IMR-90 (cell line): ENCODE data around the gene SLC25A25. TPM values are rescaled to one million over a fixed set of nuclear protein-coding genes. Genes with fewer than 3 reads are reported as not detected.

Experiments
- ATAC-seq: fragments of 200-7000 bp; cut with Tn5 transposase; 2 replicates; pipeline ENCODE4 v1.9.1; 2020; ENCODE audit warnings: low read depth, mild to moderate bottlenecking, moderate library complexity
- BruUV-seq: library from RNA; stranded (reverse); fragments of 400-500 nt; replicated peaks from 2 replicates; lab custom pipeline; 2021; lab: Mats Ljungman, UMichigan
- CTCF ChIA-PET: fragments of 300-600 bp; formaldehyde crosslinking; extraction: SDS; loops from one replicate; lab custom pipeline; 2021; ENCODE audit warnings: antibody characterized with exemption; lab: Yijun Ruan, JAX
- POLR2A ChIA-PET: fragments of 300-600 bp; sonication (Branson Sonifier 250); formaldehyde crosslinking; loops from one replicate; lab custom pipeline; 2022; ENCODE audit warnings: antibody characterized with exemption; ENCODE audit not compliant: unreplicated experiment; lab: Charles Lee
- DNase-seq: peaks from one replicate; pipeline ENCODE4 v3.0.0; 2013
- H2AFZ ChIP-seq: replicated peaks from 2 replicates; pipeline ENCODE3; 2013; ENCODE audit warnings: low read length, mild to moderate bottlenecking; ENCODE audit not compliant: poor library complexity
- H2AK5ac ChIP-seq: 2 replicates; pipeline ENCODE4 v1.6.1; 2013; ENCODE audit warnings: low read depth, low read length, inconsistent platforms
- H2AK9ac ChIP-seq: replicated peaks from 2 replicates; pipeline ENCODE3; 2013; ENCODE audit warnings: mild to moderate bottlenecking, low read depth, low read length, moderate library complexity; ENCODE audit not compliant: poor library complexity
- H2BK120ac ChIP-seq: 2 replicates; pipeline ENCODE4 v1.6.1; 2013; ENCODE audit warnings: low read depth, low read length, inconsistent platforms
- H2BK15ac ChIP-seq: 3 replicates; pipeline ENCODE4 v1.6.1; 2013; ENCODE audit warnings: low read depth, low read length, inconsistent platforms
- H2BK20ac ChIP-seq: 2 replicates; pipeline ENCODE4 v1.6.1; 2013; ENCODE audit warnings: low read depth, mild to moderate bottlenecking, inconsistent platforms, low read length, moderate library complexity
- H2BK5ac ChIP-seq: 2 replicates; pipeline ENCODE4 v1.6.1; 2013; ENCODE audit warnings: mild to moderate bottlenecking, low read depth, low read length, inconsistent platforms; ENCODE audit not compliant: poor library complexity, severe bottlenecking
- H3K14ac ChIP-seq: replicated peaks from 2 replicates; pipeline ENCODE4 v1.6.1; 2013; ENCODE audit warnings: low read depth, low read length, inconsistent platforms
- H3K18ac ChIP-seq: 2 replicates; pipeline ENCODE4 v1.6.1; 2013; ENCODE audit warnings: low read depth, low read length, control low read depth
- H3K23ac ChIP-seq: 2 replicates; pipeline ENCODE4 v1.6.1; 2013; ENCODE audit warnings: low read depth, low read length, inconsistent platforms
- H3K27ac ChIP-seq: 2 replicates; pipeline ENCODE4 v1.5.1; 2013; ENCODE audit warnings: mild to moderate bottlenecking, control low read depth, low read length; ENCODE audit not compliant: insufficient read depth
- H3K27me3 ChIP-seq: 2 replicates; pipeline ENCODE4 v1.6.1; 2013; ENCODE audit warnings: low read length; ENCODE audit not compliant: control insufficient read depth, insufficient read depth
- H3K36me3 ChIP-seq: 2 replicates; pipeline ENCODE4 v1.6.1; 2013; ENCODE audit warnings: low read length, mixed read lengths; ENCODE audit not compliant: control insufficient read depth, insufficient read depth
- H3K4ac ChIP-seq: 2 replicates; pipeline ENCODE4 v1.6.1; 2013; ENCODE audit warnings: low read depth, low read length, inconsistent platforms
- H3K4me1 ChIP-seq: 2 replicates; pipeline ENCODE4 v1.6.1; 2013; ENCODE audit warnings: low read length, mixed read lengths; ENCODE audit not compliant: control insufficient read depth, insufficient read depth
- H3K4me2 ChIP-seq: 2 replicates; pipeline ENCODE4 v1.6.1; 2013; ENCODE audit warnings: low read depth, mild to moderate bottlenecking, control low read depth, low read length, moderate library complexity
- H3K4me3 ChIP-seq: 2 replicates; pipeline ENCODE4 v1.5.1; 2013; ENCODE audit warnings: low read depth, mild to moderate bottlenecking, control low read depth, low read length, moderate library complexity; ENCODE audit not compliant: insufficient read depth
- H3K56ac ChIP-seq: 2 replicates; pipeline ENCODE4 v1.6.1; 2013; ENCODE audit warnings: low read length, inconsistent platforms; ENCODE audit not compliant: insufficient read depth; ENCODE audit errors: extremely low read depth
- H3K79me1 ChIP-seq, 2 experiments: 2 replicates each; pipeline ENCODE4 v1.6.1; 2013; ENCODE audit warnings: low read length in 2 of 2, inconsistent platforms in 1 of 2, low read depth in 1 of 2
- H3K9ac ChIP-seq: 2 replicates; pipeline ENCODE4 v1.6.1; 2013; ENCODE audit warnings: low read depth, low read length, control low read depth
- H3K9me1 ChIP-seq: 2 replicates; pipeline ENCODE4 v1.6.1; 2013; ENCODE audit warnings: low read length, inconsistent platforms; ENCODE audit not compliant: insufficient read depth
- H3K9me3 ChIP-seq: 2 replicates; pipeline ENCODE4 v1.6.1; 2013; ENCODE audit warnings: low read length; ENCODE audit not compliant: control insufficient read depth, insufficient read depth
- H4K20me1 ChIP-seq: 2 replicates; pipeline ENCODE4 v1.6.1; 2013; ENCODE audit warnings: low read length, inconsistent platforms; ENCODE audit not compliant: insufficient read depth
- H4K5ac ChIP-seq: 2 replicates; pipeline ENCODE4 v1.6.1; 2013; ENCODE audit warnings: mild to moderate bottlenecking, low read depth, low read length, control low read depth
- H4K8ac ChIP-seq, 2 experiments: 2 replicates each; pipeline ENCODE4 v1.6.1; 2013; ENCODE audit warnings: low read depth in 2 of 2, low read length in 2 of 2, control low read depth in 1 of 2, inconsistent platforms in 1 of 2
- H4K91ac ChIP-seq: 2 replicates; pipeline ENCODE4 v1.6.1; 2013; ENCODE audit warnings: low read depth, low read length, inconsistent platforms; ENCODE audit not compliant: insufficient read depth
- MAFK ChIP-seq: IDR thresholded peaks from 2 replicates; pipeline ENCODE4 v1.6.1; 2012; ENCODE audit warnings: low read depth, low read length, improper control_type of control experiment
- MAZ ChIP-seq: IDR thresholded peaks from 2 replicates; pipeline ENCODE4 v1.6.1; 2012; ENCODE audit warnings: low read depth, mild to moderate bottlenecking, low read length, improper control_type of control experiment, moderate library complexity, borderline replicate concordance
- MXI1 ChIP-seq: IDR thresholded peaks from 2 replicates; pipeline ENCODE4 v1.6.1; 2012; ENCODE audit warnings: low read depth, mild to moderate bottlenecking, low read length, moderate library complexity, borderline replicate concordance
- RAD21 ChIP-seq: IDR thresholded peaks from 2 replicates; pipeline ENCODE4 v1.6.1; 2012; ENCODE audit warnings: low read length, improper control_type of control experiment
- RCOR1 ChIP-seq: IDR thresholded peaks from 2 replicates; pipeline ENCODE4 v1.6.1; 2012; ENCODE audit warnings: mild to moderate bottlenecking, low read length, improper control_type of control experiment; ENCODE audit not compliant: insufficient replicate concordance
- RFX5 ChIP-seq: IDR thresholded peaks from 2 replicates; pipeline ENCODE4 v1.8.0; 2012; ENCODE audit warnings: low read depth, mild to moderate bottlenecking, low read length, moderate library complexity
- SMC3 ChIP-seq: fragments of 150-350 bp; IDR thresholded peaks from 2 replicates; pipeline ENCODE4 v1.6.1; 2016; ENCODE audit warnings: low read depth, mild to moderate bottlenecking, antibody characterized with exemption, low read length, moderate library complexity
- WGBS, 2 experiments: methylation state at CpG; one replicate each; pipeline versions ENCODE4 v1.1.5 to v1.1.7; 2013; ENCODE audit warnings: missing lambda C conversion rate in 2 of 2; ENCODE audit not compliant: insufficient read length in 1 of 2; ENCODE audit errors: extremely low coverage in 2 of 2; 5-methylcytosine and 5-hydroxymethylcytosine counted together
- dilution Hi-C: fragments of 300-500 bp; cut with HindIII; formaldehyde crosslinking; loops from one replicate; pipeline ENCODE4 v1.14.3; 2018; ENCODE audit warnings: low sequenced_read_pairs; ENCODE audit not compliant: unreplicated experiment
- in situ Hi-C: fragments of 300-500 bp; cut with MboI; formaldehyde crosslinking; loops from 3 replicates; pipeline ENCODE4 v1.14.3; 2019; ENCODE audit warnings: low sequenced_read_pairs, inconsistent platforms, mixed read lengths
- intact Hi-C: fragments of 100-400 bp; cut with micrococcal nuclease; formaldehyde crosslinking; loops from 2 replicates; pipeline ENCODE4 v1.10.0; 2022
- polyA plus RNA-seq, 3 experiments: library from polyadenylated mRNA; depleted of rRNA; stranded (reverse); fragments of >200 nt; gene quantifications; 2 replicates each; pipeline ENCODE4 v1.2.3, GENCODE V29; 2012; ENCODE audit warnings: low replicate concordance in 1 of 3
- total RNA-seq: library from RNA; depleted of rRNA; stranded (reverse); fragments of >200 nt; gene quantifications from 2 replicates; pipeline ENCODE4 v1.2.3, GENCODE V29; 2012
- TF ChIP-seq, protein P1 (sequence below): conservative IDR thresholded peaks from 2 replicates; pipeline ENCODE4 v1.5.1; 2012; ENCODE audit warnings: mild to moderate bottlenecking, low read depth, low read length, improper control_type of control experiment
- TF ChIP-seq, protein P2 (sequence below): fragments of 150-350 bp; IDR thresholded peaks from 2 replicates; pipeline ENCODE4 v1.6.1; 2017; ENCODE audit warnings: mild to moderate bottlenecking, antibody characterized with exemption, low read length, low read depth

The SLC25A25 gene
- total and polyA plus RNA-seq, 2 of the 4 experiments (the other 2 are of a cell fraction) = 14.0 to 17.9 TPM

GRCh38 chr9:128034821-128035652, 33.0 kb upstream of the SLC25A25 start:
- H3K79me1 ChIP-seq = no peaks in the 10 kb centered on the region
- H2BK5ac ChIP-seq = no peak overlapping the region
- no peak overlapping the region for H3K4me2 ChIP-seq
- dilution Hi-C loops (no loop called here), intact Hi-C loops (loop anchor here (1.0 to 5.0 kb wide), 2 partner anchors 33 to 93 kb away; no protein-coding TSS in a partner anchor), in situ Hi-C loops (loop anchor here (5.0 kb wide), 1 partner anchor 78 kb away; no protein-coding TSS in a partner anchor)
- no peak overlapping the region for H2BK15ac ChIP-seq
- ATAC-seq (peak; percentile 94), DNase-seq (peak; percentile 71)
- ChIA-PET CTCF (interaction anchor here (1.0 to 3.3 kb wide), 5 partner anchors 57 to 92 kb away, joined by 3 to 15 read pairs (median 3); no protein-coding TSS in a partner anchor), POLR2A (no interaction called here)
- TF ChIP-seq, protein P1, sequence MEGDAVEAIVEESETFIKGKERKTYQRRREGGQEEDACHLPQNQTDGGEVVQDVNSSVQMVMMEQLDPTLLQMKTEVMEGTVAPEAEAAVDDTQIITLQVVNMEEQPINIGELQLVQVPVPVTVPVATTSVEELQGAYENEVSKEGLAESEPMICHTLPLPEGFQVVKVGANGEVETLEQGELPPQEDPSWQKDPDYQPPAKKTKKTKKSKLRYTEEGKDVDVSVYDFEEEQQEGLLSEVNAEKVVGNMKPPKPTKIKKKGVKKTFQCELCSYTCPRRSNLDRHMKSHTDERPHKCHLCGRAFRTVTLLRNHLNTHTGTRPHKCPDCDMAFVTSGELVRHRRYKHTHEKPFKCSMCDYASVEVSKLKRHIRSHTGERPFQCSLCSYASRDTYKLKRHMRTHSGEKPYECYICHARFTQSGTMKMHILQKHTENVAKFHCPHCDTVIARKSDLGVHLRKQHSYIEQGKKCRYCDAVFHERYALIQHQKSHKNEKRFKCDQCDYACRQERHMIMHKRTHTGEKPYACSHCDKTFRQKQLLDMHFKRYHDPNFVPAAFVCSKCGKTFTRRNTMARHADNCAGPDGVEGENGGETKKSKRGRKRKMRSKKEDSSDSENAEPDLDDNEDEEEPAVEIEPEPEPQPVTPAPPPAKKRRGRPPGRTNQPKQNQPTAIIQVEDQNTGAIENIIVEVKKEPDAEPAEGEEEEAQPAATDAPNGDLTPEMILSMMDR = peak; percentile 86
- TF ChIP-seq MAZ (peak; percentile 37; the same call in 1 of the 2 replicates), RFX5 (no peak), RAD21 (peak; percentile 92), RCOR1 (no peak), MXI1 (0 out of 2 replicates have a peak, but pooled peaks have one; percentile 45), SMC3 (peak; percentile 86), MAFK (peak; percentile 76)
- TF ChIP-seq, protein P2, sequence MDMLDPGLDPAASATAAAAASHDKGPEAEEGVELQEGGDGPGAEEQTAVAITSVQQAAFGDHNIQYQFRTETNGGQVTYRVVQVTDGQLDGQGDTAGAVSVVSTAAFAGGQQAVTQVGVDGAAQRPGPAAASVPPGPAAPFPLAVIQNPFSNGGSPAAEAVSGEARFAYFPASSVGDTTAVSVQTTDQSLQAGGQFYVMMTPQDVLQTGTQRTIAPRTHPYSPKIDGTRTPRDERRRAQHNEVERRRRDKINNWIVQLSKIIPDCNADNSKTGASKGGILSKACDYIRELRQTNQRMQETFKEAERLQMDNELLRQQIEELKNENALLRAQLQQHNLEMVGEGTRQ = 0 out of 2 replicates have a peak, but pooled peaks have one; percentile 23
- H4K20me1 ChIP-seq = no peaks in the 10 kb centered on the region
- no peak overlapping the region for H2BK120ac ChIP-seq
- WGBS, 2 experiments = no CpG with 5 or more reads among the region's 8 CpGs
- H3K27ac ChIP-seq = no peak overlapping the region
- peak overlapping the region; percentile 6 for H2AK9ac ChIP-seq
- H3K56ac ChIP-seq = no peak overlapping the region
- H3K36me3 ChIP-seq = no peaks in the 10 kb centered on the region
- H3K4me3 ChIP-seq = no peak overlapping the region
- H3K23ac ChIP-seq = no peak overlapping the region
- no peak overlapping the region for H3K14ac ChIP-seq
- H2BK20ac ChIP-seq = no peak overlapping the region
- no peak overlapping the region for H4K5ac ChIP-seq
- no peak overlapping the region for H3K18ac ChIP-seq
- no peak overlapping the region for H4K8ac ChIP-seq
- no TSS peak for BruUV-seq
- H2AFZ ChIP-seq = peak overlapping the region; percentile 67
- H3K4me1 ChIP-seq = no peaks in the 10 kb centered on the region
- H4K91ac ChIP-seq = no peak overlapping the region
- no peaks in the 10 kb centered on the region for H3K9me3 ChIP-seq
- 0 out of 2 replicates have a peak overlapping the region, but pooled peaks have one; percentile 18 for H2AK5ac ChIP-seq
- H3K27me3 ChIP-seq = peaks cover 2% of the 10 kb centered on the region
- H3K4ac ChIP-seq = no peak overlapping the region
- no peak overlapping the region for H3K9ac ChIP-seq
- H3K9me1 ChIP-seq = no peaks in the 10 kb centered on the region
